ENCODE data around the gene CR2. TPM values are rescaled to one million over a fixed set of nuclear protein-coding genes. Genes with fewer than 3 reads are reported as not detected.
"Not testable (repeated sequence)": the region's sequence is repeated elsewhere in the genome, so short reads cannot be mapped to it uniquely, and the experiment has no call there.

CR2 gene
- total RNA-seq, 1 donor = 1.4 TPM

GRCh38 chr1:207516729-207517128 lies 62.6 kb downstream of the CR2 start:
- no peaks in the 10 kb centered on the region for H3K9me3 ChIP-seq (ENCODE audit: low read depth, low read length)
- no peaks in the 10 kb centered on the region for H3K4me1 ChIP-seq (ENCODE audit: insufficient read depth, low read length)
- H3K4me3 ChIP-seq (ENCODE audit: low read length) = no peak overlapping the region
- no peaks in the 10 kb centered on the region for H3K27me3 ChIP-seq (ENCODE audit: insufficient read depth, low read length)

GRCh38 chr1:207518608-207519236 lies 64.6 kb downstream of the CR2 start:
- H3K9me3 ChIP-seq (ENCODE audit: low read depth, low read length) = no peaks in the 10 kb centered on the region
- no peaks in the 10 kb centered on the region for H3K27me3 ChIP-seq (ENCODE audit: insufficient read depth, low read length)
- H3K4me3 ChIP-seq (ENCODE audit: low read length) = no peak overlapping the region
- H3K4me1 ChIP-seq (ENCODE audit: insufficient read depth, low read length) = no peaks in the 10 kb centered on the region

GRCh38 chr1:207519505-207520399 lies 65.6 kb downstream of the CR2 start:
- H3K4me3 ChIP-seq (ENCODE audit: low read length) = no peak overlapping the region
- H3K4me1 ChIP-seq (ENCODE audit: insufficient read depth, low read length) = no peaks in the 10 kb centered on the region
- H3K9me3 ChIP-seq (ENCODE audit: low read depth, low read length) = no peaks in the 10 kb centered on the region
- no peaks in the 10 kb centered on the region for H3K27me3 ChIP-seq (ENCODE audit: insufficient read depth, low read length)

- not testable (repeated sequence) for H3K4me3 ChIP-seq (ENCODE audit: low read length); H3K4me1 ChIP-seq (ENCODE audit: insufficient read depth, low read length); H3K27me3 ChIP-seq (ENCODE audit: insufficient read depth, low read length); H3K9me3 ChIP-seq (ENCODE audit: low read depth, low read length)
Measured at GRCh38 chr1:207520400-207521345, 66.5 kb downstream of the CR2 start.

- H3K4me3 ChIP-seq (ENCODE audit: low read length); H3K27me3 ChIP-seq (ENCODE audit: insufficient read depth, low read length); H3K4me1 ChIP-seq (ENCODE audit: insufficient read depth, low read length); H3K9me3 ChIP-seq (ENCODE audit: low read depth, low read length): not testable (repeated sequence)
Measured at GRCh38 chr1:207525239-207525638, 71.1 kb downstream of the CR2 start.

GRCh38 chr1:207528401-207528800 lies 74.3 kb downstream of the CR2 start:
- not testable (repeated sequence) for H3K27me3 ChIP-seq (ENCODE audit: insufficient read depth, low read length); H3K4me1 ChIP-seq (ENCODE audit: insufficient read depth, low read length); H3K4me3 ChIP-seq (ENCODE audit: low read length); H3K9me3 ChIP-seq (ENCODE audit: low read depth, low read length)

GRCh38 chr1:207536263-207536662 lies 82.1 kb downstream of the CR2 start:
- not testable (repeated sequence) for H3K4me3 ChIP-seq (ENCODE audit: low read length); H3K4me1 ChIP-seq (ENCODE audit: insufficient read depth, low read length); H3K9me3 ChIP-seq (ENCODE audit: low read depth, low read length); H3K27me3 ChIP-seq (ENCODE audit: insufficient read depth, low read length)

Other genes with a start within 250 kb of the CR2 start
- 202 TPM for gene CD55, start 132.7 kb upstream of the CR2 start, total RNA-seq
- 29.1 TPM for gene CR1, start 41.8 kb downstream of the CR2 start, total RNA-seq
- gene CR1L, start 190.8 kb downstream of the CR2 start, total RNA-seq = 0.21 TPM